Measurements from ENCODE around the gene MSRB2.

DNA sequence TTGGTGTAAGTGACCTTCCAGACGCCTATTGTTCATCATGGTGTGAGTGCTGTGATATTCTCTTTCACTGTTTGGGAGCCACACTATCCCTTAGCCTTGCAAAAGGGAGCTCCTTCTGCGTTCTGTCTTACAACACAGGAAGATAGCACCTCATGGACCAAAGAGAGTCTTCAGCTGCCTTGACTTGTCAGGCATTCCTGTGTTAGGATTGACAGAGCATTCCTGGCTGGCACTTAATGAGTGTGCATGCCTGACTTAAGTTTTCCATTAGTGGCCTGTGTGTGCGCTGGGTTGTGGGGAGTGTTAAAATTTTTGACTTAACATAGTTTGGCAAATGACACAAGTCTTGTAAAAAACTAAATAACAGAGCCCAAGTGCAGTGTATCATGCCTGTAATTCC lies 21.9 kb upstream of the MSRB2 start:
- TF ChIP-seq EZH2 (IDR thresholded peaks at IDR 0.05; ENCODE audit: low read depth, low read length, severe bottlenecking) = no peak
- TF ChIP-seq RAD21 (IDR thresholded peaks at IDR 0.05 in 1 of 2, conservative IDR thresholded peaks at IDR 0.05 in 1 of 2; ENCODE audit: low read depth in 2 of 2, low read length in 2 of 2) = no peak
- TF ChIP-seq, protein P1, sequence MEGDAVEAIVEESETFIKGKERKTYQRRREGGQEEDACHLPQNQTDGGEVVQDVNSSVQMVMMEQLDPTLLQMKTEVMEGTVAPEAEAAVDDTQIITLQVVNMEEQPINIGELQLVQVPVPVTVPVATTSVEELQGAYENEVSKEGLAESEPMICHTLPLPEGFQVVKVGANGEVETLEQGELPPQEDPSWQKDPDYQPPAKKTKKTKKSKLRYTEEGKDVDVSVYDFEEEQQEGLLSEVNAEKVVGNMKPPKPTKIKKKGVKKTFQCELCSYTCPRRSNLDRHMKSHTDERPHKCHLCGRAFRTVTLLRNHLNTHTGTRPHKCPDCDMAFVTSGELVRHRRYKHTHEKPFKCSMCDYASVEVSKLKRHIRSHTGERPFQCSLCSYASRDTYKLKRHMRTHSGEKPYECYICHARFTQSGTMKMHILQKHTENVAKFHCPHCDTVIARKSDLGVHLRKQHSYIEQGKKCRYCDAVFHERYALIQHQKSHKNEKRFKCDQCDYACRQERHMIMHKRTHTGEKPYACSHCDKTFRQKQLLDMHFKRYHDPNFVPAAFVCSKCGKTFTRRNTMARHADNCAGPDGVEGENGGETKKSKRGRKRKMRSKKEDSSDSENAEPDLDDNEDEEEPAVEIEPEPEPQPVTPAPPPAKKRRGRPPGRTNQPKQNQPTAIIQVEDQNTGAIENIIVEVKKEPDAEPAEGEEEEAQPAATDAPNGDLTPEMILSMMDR (IDR thresholded peaks at IDR 0.05; ENCODE audit: control extremely low read depth in 1 of 3, insufficient read depth in 1 of 3, low read depth in 1 of 3, low read length in 3 of 3) = no peak
- TF ChIP-seq GABPA (IDR thresholded peaks at IDR 0.05; ENCODE audit: borderline replicate concordance, insufficient read depth, low read length) = no peak
- TF ChIP-seq YY1 (IDR thresholded peaks at IDR 0.05; ENCODE audit: low read depth, low read length) = no peak
- TF ChIP-seq RXRA (IDR thresholded peaks at IDR 0.05; ENCODE audit: insufficient read depth, low read depth, low read length) = no peak
- no peak for TF ChIP-seq TAF1 (IDR thresholded peaks at IDR 0.05; ENCODE audit: low read depth, low read length)
- TF ChIP-seq ZNF274 (IDR thresholded peaks at IDR 0.05; ENCODE audit: borderline replicate concordance, extremely low read depth, low read length) = no peak
- TF ChIP-seq CEBPB (IDR thresholded peaks at IDR 0.05; ENCODE audit: low read depth, low read length) = no peak
